ENCODE results near the gene BTBD10.

DNA sequence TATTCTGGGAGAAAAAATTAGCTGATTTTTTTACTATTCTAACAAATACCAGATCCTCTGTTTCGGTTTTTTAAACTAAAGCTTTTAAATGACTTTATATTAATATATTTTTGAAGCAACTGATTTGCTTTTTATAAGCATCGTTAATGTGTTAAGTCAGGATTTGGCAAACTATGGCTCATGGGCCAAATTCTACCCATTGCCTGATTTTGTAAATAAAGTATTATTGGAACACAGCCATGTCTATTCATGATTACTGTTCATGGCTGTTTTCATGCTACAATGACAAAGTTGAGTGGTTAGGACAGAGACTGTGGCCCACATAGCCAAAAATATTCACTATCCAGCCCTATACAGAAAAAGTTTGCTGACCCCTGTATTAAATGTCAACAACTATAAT is 29.6 kb downstream of the BTBD10 start:
- TF ChIP-seq, protein P1, sequence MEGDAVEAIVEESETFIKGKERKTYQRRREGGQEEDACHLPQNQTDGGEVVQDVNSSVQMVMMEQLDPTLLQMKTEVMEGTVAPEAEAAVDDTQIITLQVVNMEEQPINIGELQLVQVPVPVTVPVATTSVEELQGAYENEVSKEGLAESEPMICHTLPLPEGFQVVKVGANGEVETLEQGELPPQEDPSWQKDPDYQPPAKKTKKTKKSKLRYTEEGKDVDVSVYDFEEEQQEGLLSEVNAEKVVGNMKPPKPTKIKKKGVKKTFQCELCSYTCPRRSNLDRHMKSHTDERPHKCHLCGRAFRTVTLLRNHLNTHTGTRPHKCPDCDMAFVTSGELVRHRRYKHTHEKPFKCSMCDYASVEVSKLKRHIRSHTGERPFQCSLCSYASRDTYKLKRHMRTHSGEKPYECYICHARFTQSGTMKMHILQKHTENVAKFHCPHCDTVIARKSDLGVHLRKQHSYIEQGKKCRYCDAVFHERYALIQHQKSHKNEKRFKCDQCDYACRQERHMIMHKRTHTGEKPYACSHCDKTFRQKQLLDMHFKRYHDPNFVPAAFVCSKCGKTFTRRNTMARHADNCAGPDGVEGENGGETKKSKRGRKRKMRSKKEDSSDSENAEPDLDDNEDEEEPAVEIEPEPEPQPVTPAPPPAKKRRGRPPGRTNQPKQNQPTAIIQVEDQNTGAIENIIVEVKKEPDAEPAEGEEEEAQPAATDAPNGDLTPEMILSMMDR (conservative IDR thresholded peaks at IDR 0.05; ENCODE audit: low read depth, low read length), result no peak
- TF ChIP-seq EZH2 (IDR thresholded peaks at IDR 0.05; ENCODE audit: low read length, unreplicated experiment), result no peak
- no peak for TF ChIP-seq EZH2phosphoT487 (IDR thresholded peaks at IDR 0.05; ENCODE audit: borderline replicate concordance, low read length)

Data from PC-3 (cell line).